ENCODE data around the gene RASSF1. TPM values are rescaled to one million over a fixed set of nuclear protein-coding genes. Genes with fewer than 3 reads are reported as not detected.
"Not testable (repeated sequence)": the region's sequence is repeated elsewhere in the genome, so short reads cannot be mapped to it uniquely, and the experiment has no call there.

RASSF1 gene
- total and polyA plus RNA-seq, 2 of the 4 experiments (the other 2 are of a cell fraction): 17.4 to 53.4 TPM

GRCh38 chr3:50312041-50312440, 28.6 kb downstream of the RASSF1 start:
- H2BK20ac ChIP-seq (ENCODE audit: low read depth, low read length); H3K9me3 ChIP-seq (ENCODE audit: control insufficient read depth, insufficient read depth, low read length); H2BK5ac ChIP-seq (ENCODE audit: low read depth, low read length, poor library complexity, severe bottlenecking); H4K5ac ChIP-seq (ENCODE audit: low read depth, low read length); H2BK15ac ChIP-seq (ENCODE audit: low read depth, low read length); H2AFZ ChIP-seq (replicated peaks; ENCODE audit: low read length, poor library complexity); H3K4ac ChIP-seq (ENCODE audit: low read depth, low read length); H3K23ac ChIP-seq (ENCODE audit: low read depth, low read length); BruUV-seq (replicated peaks); ATAC-seq (ENCODE audit: low read depth); POLR2A ChIA-PET (ENCODE audit: unreplicated experiment); H3K4me1 ChIP-seq (ENCODE audit: control insufficient read depth, insufficient read depth, low read length); H3K4me3 ChIP-seq (ENCODE audit: insufficient read depth, low read depth, low read length); H3K9ac ChIP-seq (ENCODE audit: low read depth, low read length); H3K56ac ChIP-seq (ENCODE audit: extremely low read depth, insufficient read depth, low read length); H2AK5ac ChIP-seq (ENCODE audit: low read depth, low read length); H4K91ac ChIP-seq (ENCODE audit: insufficient read depth, low read depth, low read length); H2AK9ac ChIP-seq (replicated peaks; ENCODE audit: low read depth, low read length, poor library complexity); in situ Hi-C loops (cut with MboI; ENCODE audit: low sequenced_read_pairs); H3K4me2 ChIP-seq (ENCODE audit: low read depth, low read length); H4K8ac ChIP-seq (ENCODE audit: low read depth in 2 of 2, low read length in 2 of 2); intact Hi-C loops (cut with micrococcal nuclease); H2BK120ac ChIP-seq (ENCODE audit: low read depth, low read length); H3K18ac ChIP-seq (ENCODE audit: low read depth, low read length); DNase-seq; CTCF ChIA-PET; H3K14ac ChIP-seq (replicated peaks; ENCODE audit: low read depth, low read length); H3K27ac ChIP-seq (ENCODE audit: insufficient read depth, low read length); dilution Hi-C loops (cut with HindIII; ENCODE audit: low sequenced_read_pairs, unreplicated experiment); H3K27me3 ChIP-seq (ENCODE audit: control insufficient read depth, insufficient read depth, low read length): not testable (repeated sequence)
- 100% methylated on average over 3 of the region's 32 CpGs; no CpG with 5 or more reads in 1 of the 2 experiments for WGBS, 2 experiments (ENCODE audit: extremely low coverage in 2 of 2, insufficient read length in 1 of 2)
- Histone ChIP-seq H3K36me3 (ENCODE audit: control insufficient read depth, insufficient read depth, low read length) (peaks cover 11% of the 10 kb centered on the region), H3K9me1 (ENCODE audit: insufficient read depth, low read length) (peaks cover 11% of the 10 kb centered on the region), H4K20me1 (ENCODE audit: insufficient read depth, low read length) (0 out of 2 replicates have a peak, but pooled peaks cover 11% of the 10 kb centered on the region), H3K79me1 (ENCODE audit: low read depth in 1 of 2, low read length in 2 of 2) (peaks cover 3 to 17% of the 10 kb centered on the region in 2 experiments; a peak in 2 of 4 replicates)

Measured in IMR-90 (cell line).